T-helper 1 cell treated with Interleukin-12 subunit alpha and Interleukin-12 subunit beta and Interleukin-4 antibody, amounts not matched to agents 30 μg/mL and 1 μg/mL, for 36 hours (primary cell): ENCODE measurements around the gene MDH2.
"Not testable (repeated sequence)": the region's sequence is repeated elsewhere in the genome, so short reads cannot be mapped to it uniquely, and the experiment has no call there.

Source experiments
- H3K27ac Mint-ChIP-seq: one replicate; pipeline ENCODE4 v1.8.0; 2021; ENCODE audit warnings: mild to moderate bottlenecking, mixed read lengths
- H3K27me3 Mint-ChIP-seq: one replicate; pipeline ENCODE4 v1.8.0; 2021; ENCODE audit warnings: low read depth, mixed read lengths
- H3K36me3 Mint-ChIP-seq: one replicate; pipeline ENCODE4 v1.8.0; 2021; ENCODE audit warnings: low read depth, mixed read lengths
- H3K4me1 Mint-ChIP-seq: one replicate; pipeline ENCODE4 v1.8.0; 2021; ENCODE audit warnings: low read depth, mixed read lengths
- H3K4me3 Mint-ChIP-seq: one replicate; pipeline ENCODE4 v1.8.0; 2021; ENCODE audit warnings: mild to moderate bottlenecking, moderate library complexity, mixed read lengths
- H3K9me3 Mint-ChIP-seq: one replicate; pipeline ENCODE4 v1.8.0; 2021; ENCODE audit warnings: mixed read lengths

Gene MDH2

GRCh38 chr7:76071316-76072242, 23.7 kb downstream of the MDH2 start:
- no peaks in the 10 kb centered on the region for H3K27me3 Mint-ChIP-seq
- H3K9me3 Mint-ChIP-seq, result no peaks in the 10 kb centered on the region
- no peak overlapping the region for H3K4me3 Mint-ChIP-seq
- peaks cover 6% of the 10 kb centered on the region for H3K36me3 Mint-ChIP-seq
- H3K27ac Mint-ChIP-seq, result no peak overlapping the region
- H3K4me1 Mint-ChIP-seq, result no peaks in the 10 kb centered on the region

- Mint-ChIP-seq H3K27ac (no peak overlapping the region), H3K27me3 (no peaks in the 10 kb centered on the region), H3K9me3 (no peaks in the 10 kb centered on the region), H3K36me3 (peaks cover 2% of the 10 kb centered on the region), H3K4me1 (peaks cover 3% of the 10 kb centered on the region), H3K4me3 (no peak overlapping the region)
Observed at GRCh38 chr7:76072243-76073148, 24.6 kb downstream of the MDH2 start.

GRCh38 chr7:76073335-76073990, 25.6 kb downstream of the MDH2 start:
- no peak overlapping the region for H3K4me3 Mint-ChIP-seq
- H3K27ac Mint-ChIP-seq, result no peak overlapping the region

GRCh38 chr7:76074306-76074971, 26.5 kb downstream of the MDH2 start:
- Mint-ChIP-seq H3K27ac (no peak overlapping the region), H3K4me1 (peaks cover 9% of the 10 kb centered on the region), H3K27me3 (no peaks in the 10 kb centered on the region), H3K9me3 (no peaks in the 10 kb centered on the region), H3K4me3 (no peak overlapping the region), H3K36me3 (peaks cover 2% of the 10 kb centered on the region)

More at GRCh38 chr7:76073335-76073990, 25.6 kb downstream of the MDH2 start:
- Mint-ChIP-seq H3K27me3 (no peaks in the 10 kb centered on the region), H3K36me3 (peaks cover 2% of the 10 kb centered on the region), H3K4me1 (peaks cover 9% of the 10 kb centered on the region), H3K9me3 (no peaks in the 10 kb centered on the region)

- Mint-ChIP-seq H3K4me1 (peaks cover 10% of the 10 kb centered on the region), H3K27ac (no peak overlapping the region), H3K9me3 (no peaks in the 10 kb centered on the region), H3K27me3 (peaks cover 1% of the 10 kb centered on the region), H3K36me3 (peaks cover 2% of the 10 kb centered on the region), H3K4me3 (no peak overlapping the region)
Observed at GRCh38 chr7:76074972-76075370, 27.1 kb downstream of the MDH2 start.

- H3K9me3 Mint-ChIP-seq, result no peaks in the 10 kb centered on the region
- peak overlapping the region; percentile 17 for H3K27ac Mint-ChIP-seq
- peak overlapping the region; percentile 3 for H3K4me3 Mint-ChIP-seq
- H3K36me3 Mint-ChIP-seq, result no peaks in the 10 kb centered on the region
- peaks cover 14% of the 10 kb centered on the region for H3K4me1 Mint-ChIP-seq
- H3K27me3 Mint-ChIP-seq, result peaks cover 5% of the 10 kb centered on the region
Observed at GRCh38 chr7:76076995-76077394, 29.1 kb downstream of the MDH2 start.

GRCh38 chr7:76077435-76077834, 29.5 kb downstream of the MDH2 start:
- peak overlapping the region; percentile 17 for H3K27ac Mint-ChIP-seq
- no peaks in the 10 kb centered on the region for H3K9me3 Mint-ChIP-seq

GRCh38 chr7:76080204-76080603, 32.3 kb downstream of the MDH2 start:
- peaks cover 14% of the 10 kb centered on the region for H3K4me1 Mint-ChIP-seq
- H3K4me3 Mint-ChIP-seq, result no peak overlapping the region
- no peaks in the 10 kb centered on the region for H3K36me3 Mint-ChIP-seq
- H3K27me3 Mint-ChIP-seq, result peaks cover 5% of the 10 kb centered on the region
- H3K27ac Mint-ChIP-seq, result no peak overlapping the region
- H3K9me3 Mint-ChIP-seq, result no peaks in the 10 kb centered on the region

More at GRCh38 chr7:76077435-76077834, 29.5 kb downstream of the MDH2 start:
- H3K4me1 Mint-ChIP-seq, result peaks cover 14% of the 10 kb centered on the region
- H3K36me3 Mint-ChIP-seq, result no peaks in the 10 kb centered on the region
- H3K4me3 Mint-ChIP-seq, result peak overlapping the region; percentile 3
- peaks cover 5% of the 10 kb centered on the region for H3K27me3 Mint-ChIP-seq

- H3K4me1 Mint-ChIP-seq, H3K9me3 Mint-ChIP-seq, H3K36me3 Mint-ChIP-seq, H3K4me3 Mint-ChIP-seq, H3K27ac Mint-ChIP-seq, H3K27me3 Mint-ChIP-seq: not testable (repeated sequence)
Observed at GRCh38 chr7:76084115-76084514, 36.2 kb downstream of the MDH2 start.

- no peak overlapping the region for H3K4me3 Mint-ChIP-seq
- H3K27me3 Mint-ChIP-seq, result no peaks in the 10 kb centered on the region
- no peaks in the 10 kb centered on the region for H3K4me1 Mint-ChIP-seq
- H3K27ac Mint-ChIP-seq, result no peak overlapping the region
- no peaks in the 10 kb centered on the region for H3K9me3 Mint-ChIP-seq
- H3K36me3 Mint-ChIP-seq, result no peaks in the 10 kb centered on the region
Observed at GRCh38 chr7:76086070-76086469, 38.2 kb downstream of the MDH2 start.

- H3K36me3 Mint-ChIP-seq, H3K9me3 Mint-ChIP-seq, H3K27me3 Mint-ChIP-seq, H3K4me1 Mint-ChIP-seq, H3K4me3 Mint-ChIP-seq, H3K27ac Mint-ChIP-seq: not testable (repeated sequence)
Observed at GRCh38 chr7:76087362-76087791, 39.5 kb downstream of the MDH2 start.

GRCh38 chr7:76089865-76090475, 42.1 kb downstream of the MDH2 start:
- H3K9me3 Mint-ChIP-seq, result no peaks in the 10 kb centered on the region
- H3K4me1 Mint-ChIP-seq, result no peaks in the 10 kb centered on the region
- H3K27ac Mint-ChIP-seq, result no peak overlapping the region
- H3K27me3 Mint-ChIP-seq, result no peaks in the 10 kb centered on the region
- H3K4me3 Mint-ChIP-seq, result no peak overlapping the region
- H3K36me3 Mint-ChIP-seq, result peaks cover 1% of the 10 kb centered on the region

- H3K4me1 Mint-ChIP-seq, result no peaks in the 10 kb centered on the region
- H3K27me3 Mint-ChIP-seq, result no peaks in the 10 kb centered on the region
- H3K27ac Mint-ChIP-seq, result no peak overlapping the region
- peaks cover 1% of the 10 kb centered on the region for H3K36me3 Mint-ChIP-seq
- no peak overlapping the region for H3K4me3 Mint-ChIP-seq
- H3K9me3 Mint-ChIP-seq, result no peaks in the 10 kb centered on the region
Observed at GRCh38 chr7:76091506-76091905, 43.6 kb downstream of the MDH2 start.
